Nephron (organoid): ENCODE data around the gene CD163L1.

ENCODE experiments used
- H3K27ac Mint-ChIP-seq, 3 experiments: 2 replicates each; pipeline ENCODE4 v1.8.0; 2020; ENCODE audit warnings: mixed read lengths in 3 of 3, mild to moderate bottlenecking in 2 of 3, moderate library complexity in 1 of 3
- H3K27me3 Mint-ChIP-seq: 2 replicates; pipeline ENCODE4 v1.8.0; 2021; ENCODE audit warnings: low read depth, mild to moderate bottlenecking, moderate library complexity, mixed read lengths
- H3K36me3 Mint-ChIP-seq: 2 replicates; pipeline ENCODE4 v1.8.0; 2020; ENCODE audit warnings: low read depth, mixed read lengths
- H3K4me1 Mint-ChIP-seq: 2 replicates; pipeline ENCODE4 v1.8.0; 2020; ENCODE audit warnings: mixed read lengths
- H3K4me3 Mint-ChIP-seq, 3 experiments: 2 replicates each; pipeline ENCODE4 v1.8.0; 2020; ENCODE audit warnings: mild to moderate bottlenecking in 3 of 3, mixed read lengths in 3 of 3, moderate library complexity in 2 of 3
- H3K9me3 Mint-ChIP-seq: 2 replicates; pipeline ENCODE4 v1.8.0; 2020; ENCODE audit warnings: mixed read lengths
- TF ChIP-seq, protein P1 (sequence below), 3 experiments: fragments of 200-600 bp; sonication (generic); IDR thresholded peaks; one replicate each; pipeline ENCODE4 v1.5.0; 2021; ENCODE audit warnings: antibody characterized with exemption in 3 of 3; ENCODE audit not compliant: unreplicated experiment in 3 of 3

The CD163L1 gene

DNA sequence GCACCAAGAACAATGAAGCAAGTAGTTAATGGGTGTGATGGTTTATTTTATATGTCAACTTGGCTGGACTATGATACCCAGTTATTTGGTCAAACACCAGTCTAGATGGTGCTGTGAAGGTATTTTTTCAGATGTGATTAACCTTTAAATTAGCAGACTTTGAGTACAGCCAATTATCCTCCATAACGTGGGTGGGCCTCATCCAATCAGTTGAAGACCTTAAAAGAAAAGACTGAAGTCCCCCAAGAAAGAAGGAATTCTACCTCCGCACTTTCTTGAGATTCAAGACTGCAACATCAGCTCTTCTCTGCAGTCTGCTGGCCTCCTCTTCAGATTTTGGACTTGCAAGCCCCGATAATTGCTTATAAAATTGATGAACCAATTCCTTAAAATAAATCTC lies 47.5 kb downstream of the CD163L1 start:
- Mint-ChIP-seq H3K36me3 (no peaks in the 10 kb centered on the region), H3K4me3 (no peak overlapping the region), H3K27ac (no peak overlapping the region), H3K4me1 (no peaks in the 10 kb centered on the region), H3K9me3 (peaks cover 14% of the 10 kb centered on the region), H3K27me3 (no peaks in the 10 kb centered on the region)
- TF ChIP-seq, protein P1, sequence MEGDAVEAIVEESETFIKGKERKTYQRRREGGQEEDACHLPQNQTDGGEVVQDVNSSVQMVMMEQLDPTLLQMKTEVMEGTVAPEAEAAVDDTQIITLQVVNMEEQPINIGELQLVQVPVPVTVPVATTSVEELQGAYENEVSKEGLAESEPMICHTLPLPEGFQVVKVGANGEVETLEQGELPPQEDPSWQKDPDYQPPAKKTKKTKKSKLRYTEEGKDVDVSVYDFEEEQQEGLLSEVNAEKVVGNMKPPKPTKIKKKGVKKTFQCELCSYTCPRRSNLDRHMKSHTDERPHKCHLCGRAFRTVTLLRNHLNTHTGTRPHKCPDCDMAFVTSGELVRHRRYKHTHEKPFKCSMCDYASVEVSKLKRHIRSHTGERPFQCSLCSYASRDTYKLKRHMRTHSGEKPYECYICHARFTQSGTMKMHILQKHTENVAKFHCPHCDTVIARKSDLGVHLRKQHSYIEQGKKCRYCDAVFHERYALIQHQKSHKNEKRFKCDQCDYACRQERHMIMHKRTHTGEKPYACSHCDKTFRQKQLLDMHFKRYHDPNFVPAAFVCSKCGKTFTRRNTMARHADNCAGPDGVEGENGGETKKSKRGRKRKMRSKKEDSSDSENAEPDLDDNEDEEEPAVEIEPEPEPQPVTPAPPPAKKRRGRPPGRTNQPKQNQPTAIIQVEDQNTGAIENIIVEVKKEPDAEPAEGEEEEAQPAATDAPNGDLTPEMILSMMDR (IDR thresholded peaks at IDR 0.05; ENCODE audit: unreplicated experiment in 3 of 3) = no peak

DNA sequence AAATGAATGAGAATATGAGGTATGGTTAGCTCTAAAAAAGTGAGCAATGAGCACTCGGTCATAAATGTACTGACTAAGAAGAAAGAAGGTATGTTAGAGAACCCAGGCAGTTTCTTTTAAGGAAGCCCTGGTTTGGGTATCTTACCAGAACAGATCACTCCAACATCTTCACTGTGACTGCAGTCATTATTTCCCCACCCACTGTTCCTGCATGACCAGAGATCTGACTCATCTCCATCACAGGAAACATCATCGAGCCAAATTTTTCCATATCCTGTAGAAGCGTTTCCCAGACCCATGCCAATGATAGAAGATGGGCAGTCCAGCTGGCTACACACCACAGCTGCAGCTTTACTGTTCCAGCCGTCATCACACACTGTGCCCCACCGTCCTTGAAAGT lies 48.0 kb downstream of the CD163L1 start:
- H3K27me3 Mint-ChIP-seq = no peaks in the 10 kb centered on the region
- TF ChIP-seq, protein P1 (IDR thresholded peaks at IDR 0.05; ENCODE audit: unreplicated experiment in 3 of 3) = no peak

DNA sequence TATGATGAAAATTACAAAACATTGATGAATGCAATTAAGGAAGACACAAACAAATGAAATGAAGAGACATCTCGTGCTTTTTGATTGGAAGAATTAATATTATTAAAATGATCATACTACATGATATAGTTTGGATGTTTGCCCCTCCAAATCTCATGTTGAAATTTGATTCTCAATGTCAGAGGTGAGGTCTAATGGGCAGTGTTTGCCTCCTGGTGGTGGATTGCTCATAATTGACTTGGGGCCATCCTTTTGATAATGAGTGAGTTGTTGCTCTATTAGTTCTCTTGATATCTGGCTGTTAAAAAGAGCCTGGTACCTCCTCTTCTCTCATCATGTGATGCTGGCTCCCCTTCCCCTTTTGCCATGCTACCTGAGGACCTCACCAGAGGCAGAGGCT lies 56.7 kb downstream of the CD163L1 start:
- Mint-ChIP-seq H3K27ac (no peak overlapping the region), H3K27me3 (no peaks in the 10 kb centered on the region), H3K9me3 (peaks cover 17% of the 10 kb centered on the region), H3K4me1 (no peaks in the 10 kb centered on the region), H3K4me3 (no peak overlapping the region), H3K36me3 (no peaks in the 10 kb centered on the region)
- TF ChIP-seq, protein P1 (IDR thresholded peaks at IDR 0.05; ENCODE audit: unreplicated experiment in 3 of 3) = no peak

More for the DNA sequence above, 48.0 kb downstream of the CD163L1 start:
- Mint-ChIP-seq H3K27ac (no peak overlapping the region), H3K36me3 (no peaks in the 10 kb centered on the region), H3K4me1 (no peaks in the 10 kb centered on the region), H3K9me3 (peaks cover 14% of the 10 kb centered on the region), H3K4me3 (no peak overlapping the region)

DNA sequence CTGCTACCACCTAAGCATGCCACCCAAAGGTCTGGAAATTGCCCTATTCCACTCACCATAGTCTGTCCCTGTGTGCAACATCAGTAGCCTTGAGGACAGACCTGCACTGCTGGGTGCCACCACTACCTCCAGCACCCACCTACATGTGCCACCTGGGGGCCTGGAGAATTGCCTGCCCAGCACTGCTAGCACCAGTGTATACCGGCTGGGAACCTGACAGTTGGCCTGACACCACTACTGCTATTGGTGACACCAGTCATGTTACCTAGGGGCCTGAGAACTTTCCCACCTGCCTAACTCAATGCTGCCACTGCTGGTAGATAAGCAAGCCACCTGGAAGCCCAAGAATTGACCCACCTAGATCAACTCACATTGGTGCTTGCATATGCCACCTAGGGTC lies 60.8 kb downstream of the CD163L1 start:
- Mint-ChIP-seq H3K27me3 (no peaks in the 10 kb centered on the region), H3K4me3 (no peak overlapping the region), H3K27ac (no peak overlapping the region)

DNA sequence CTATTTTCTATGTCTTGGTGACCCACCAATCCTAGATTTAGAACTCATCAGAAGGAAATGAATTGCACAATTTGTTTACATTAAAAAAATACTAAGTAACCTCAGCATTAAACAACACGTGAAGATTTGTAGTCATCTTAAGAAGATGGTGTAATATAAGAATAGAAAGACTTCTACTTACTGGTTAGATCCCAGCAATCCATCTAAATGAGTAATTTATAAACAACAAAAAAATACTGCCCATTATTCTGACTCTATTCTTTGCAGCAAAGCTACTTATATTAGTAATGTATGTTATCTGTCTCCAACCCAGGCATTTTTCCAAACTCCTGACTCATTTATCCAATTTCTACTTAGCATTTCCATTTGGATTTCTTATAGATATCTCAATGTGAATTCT lies 67.8 kb downstream of the CD163L1 start:
- Mint-ChIP-seq H3K27ac (no peak overlapping the region), H3K36me3 (no peaks in the 10 kb centered on the region), H3K4me1 (peaks cover 5% of the 10 kb centered on the region), H3K4me3 (no peak overlapping the region), H3K27me3 (no peaks in the 10 kb centered on the region), H3K9me3 (no peaks in the 10 kb centered on the region)
- TF ChIP-seq, protein P1 (IDR thresholded peaks at IDR 0.05; ENCODE audit: unreplicated experiment in 3 of 3) = no peak

More for the DNA sequence above, 60.8 kb downstream of the CD163L1 start:
- H3K36me3 Mint-ChIP-seq = no peaks in the 10 kb centered on the region
- TF ChIP-seq, protein P1 (IDR thresholded peaks at IDR 0.05; ENCODE audit: unreplicated experiment in 3 of 3) = no peak
- no peaks in the 10 kb centered on the region for H3K4me1 Mint-ChIP-seq
- H3K9me3 Mint-ChIP-seq = peaks cover 11% of the 10 kb centered on the region

GRCh38 chr12:7375145-7375543 lies 68.8 kb downstream of the CD163L1 start:
- TF ChIP-seq, protein P1 (IDR thresholded peaks at IDR 0.05; ENCODE audit: unreplicated experiment in 3 of 3) = no peak
- Mint-ChIP-seq H3K36me3 (no peaks in the 10 kb centered on the region), H3K4me1 (peaks cover 5% of the 10 kb centered on the region), H3K9me3 (no peaks in the 10 kb centered on the region), H3K4me3 (no peak overlapping the region), H3K27me3 (no peaks in the 10 kb centered on the region), H3K27ac (no peak overlapping the region)
